Panc1 (cell line): Measurements from ENCODE around the gene APEX1.
"Not testable (repeated sequence)": the region's sequence is repeated elsewhere in the genome, so short reads cannot be mapped to it uniquely, and the experiment has no call there.

Experiments
- CTCF ChIP-seq: fragments of 450-650 bp; IDR thresholded peaks from 2 replicates; pipeline ENCODE4 v1.5.1; 2017; ENCODE audit warnings: mild to moderate bottlenecking
- TCF7L2 ChIP-seq: IDR thresholded peaks from 2 replicates; pipeline ENCODE4 v1.6.1; 2011; ENCODE audit warnings: mild to moderate bottlenecking, low read depth, low read length, inconsistent platforms

DNA sequence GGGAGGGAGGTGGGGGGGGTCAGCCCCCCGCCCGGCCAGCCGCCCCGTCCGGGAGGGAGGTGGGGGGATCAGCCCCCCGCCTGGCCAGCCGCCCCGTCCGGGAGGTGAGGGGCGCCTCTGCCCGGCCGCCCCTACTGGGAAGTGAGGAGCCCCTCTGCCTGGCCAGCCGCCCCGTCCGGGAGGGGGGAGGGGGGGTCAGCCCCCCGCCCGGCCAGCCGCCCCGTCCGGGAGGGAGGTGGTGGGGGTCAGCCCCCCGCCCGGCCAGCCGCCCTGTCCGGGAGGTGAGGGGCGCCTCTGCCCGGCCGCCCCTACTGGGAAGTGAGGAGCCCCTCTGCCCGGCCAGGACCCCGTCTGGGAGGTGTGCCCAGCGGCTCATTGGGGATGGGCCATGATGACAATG is 51.7 kb downstream of the APEX1 start:
- not testable (repeated sequence) for TF ChIP-seq TCF7L2, CTCF
